Measurements from ENCODE around the gene TULP4.

TULP4 gene

GRCh38 chr6:158312165-158312564 is at the start of gene TULP4:
Gene TULP4, plus strand, starts transcription at chr6:158312465. Its CDS starts 1,552 bp downstream, at chr6:158314017.
- DNase-seq (ENCODE audit: low spot score): no peak

- DNase-seq (ENCODE audit: low spot score): no peak
These were observed 49.5 kb upstream of the TULP4 start for GRCh38 chr6:158262755-158263154.

DNA sequence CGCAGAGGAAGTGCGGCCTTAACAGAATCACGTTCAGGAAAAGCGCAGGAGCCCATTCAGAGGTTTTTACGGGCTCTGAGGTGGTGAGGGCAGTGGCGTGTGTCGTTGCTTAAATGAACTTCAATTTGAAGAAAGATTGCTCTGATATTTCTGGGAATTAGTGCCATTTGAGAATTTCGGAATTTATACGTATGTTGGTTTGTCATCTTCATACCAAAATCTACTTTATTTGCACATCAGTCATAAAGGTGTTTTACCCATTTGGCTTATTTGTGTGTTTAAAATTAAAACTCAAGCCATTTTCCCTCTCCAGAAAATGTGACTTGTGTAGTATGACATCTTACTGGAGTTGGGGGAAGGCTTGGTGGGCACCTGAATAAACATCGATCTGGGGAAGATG is 48.1 kb upstream of the TULP4 start:
- DNase-seq (ENCODE audit: low spot score): no peak

- DNase-seq (ENCODE audit: low spot score): no peak
These were observed 46.1 kb upstream of the TULP4 start for GRCh38 chr6:158266131-158266530.

GRCh38 chr6:158268361-158269147 is 43.7 kb upstream of the TULP4 start:
- DNase-seq (ENCODE audit: low spot score): no peak

GRCh38 chr6:158269657-158270056 is 42.6 kb upstream of the TULP4 start:
- DNase-seq (ENCODE audit: low spot score): no peak

- DNase-seq (ENCODE audit: low spot score): no peak
These were observed 41.7 kb upstream of the TULP4 start for GRCh38 chr6:158270389-158271127.

DNA sequence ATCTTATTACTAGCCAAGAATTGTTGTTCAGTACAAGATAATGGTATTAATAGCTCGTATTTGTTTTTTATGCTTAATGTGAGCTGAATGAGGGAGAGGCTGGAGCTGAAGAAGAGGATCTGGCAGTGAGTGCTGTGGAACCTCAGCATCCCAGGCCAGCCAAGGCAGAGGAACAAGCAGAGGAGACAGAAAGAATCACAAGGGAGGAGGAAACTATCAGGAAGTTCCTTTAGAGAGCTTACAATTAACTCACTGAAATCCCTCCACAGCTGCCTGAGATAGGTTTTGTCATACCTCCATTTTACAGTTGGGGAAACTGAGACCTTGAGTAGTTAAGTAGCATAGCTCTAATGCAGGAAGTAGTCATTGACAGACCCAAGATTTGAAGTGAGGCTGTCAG is 39.9 kb upstream of the TULP4 start:
- no peak for DNase-seq (ENCODE audit: low spot score)

DNA sequence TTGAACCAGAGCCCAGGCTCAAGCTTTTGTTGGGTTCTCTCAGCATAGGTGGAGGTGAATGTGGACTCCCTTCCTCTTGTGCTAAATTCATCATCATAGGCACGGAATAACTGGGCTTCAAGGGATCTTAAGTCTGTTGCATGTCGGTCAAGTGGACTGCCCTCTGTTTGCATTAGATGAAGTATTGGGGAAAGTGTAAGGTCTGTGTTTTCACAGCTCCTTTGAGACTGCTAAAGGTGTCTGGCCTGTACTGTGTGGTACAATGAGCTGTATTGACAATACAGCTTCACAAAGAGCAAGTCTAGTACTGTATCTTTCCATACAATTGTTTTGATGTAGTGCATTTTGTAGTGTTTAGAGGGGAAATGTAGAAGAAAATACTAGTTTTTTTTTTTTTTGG is 34.3 kb upstream of the TULP4 start:
- no peak for DNase-seq (ENCODE audit: low spot score)

- DNase-seq (ENCODE audit: low spot score): no peak
These were observed 32.6 kb upstream of the TULP4 start for GRCh38 chr6:158279615-158280014.

DNA sequence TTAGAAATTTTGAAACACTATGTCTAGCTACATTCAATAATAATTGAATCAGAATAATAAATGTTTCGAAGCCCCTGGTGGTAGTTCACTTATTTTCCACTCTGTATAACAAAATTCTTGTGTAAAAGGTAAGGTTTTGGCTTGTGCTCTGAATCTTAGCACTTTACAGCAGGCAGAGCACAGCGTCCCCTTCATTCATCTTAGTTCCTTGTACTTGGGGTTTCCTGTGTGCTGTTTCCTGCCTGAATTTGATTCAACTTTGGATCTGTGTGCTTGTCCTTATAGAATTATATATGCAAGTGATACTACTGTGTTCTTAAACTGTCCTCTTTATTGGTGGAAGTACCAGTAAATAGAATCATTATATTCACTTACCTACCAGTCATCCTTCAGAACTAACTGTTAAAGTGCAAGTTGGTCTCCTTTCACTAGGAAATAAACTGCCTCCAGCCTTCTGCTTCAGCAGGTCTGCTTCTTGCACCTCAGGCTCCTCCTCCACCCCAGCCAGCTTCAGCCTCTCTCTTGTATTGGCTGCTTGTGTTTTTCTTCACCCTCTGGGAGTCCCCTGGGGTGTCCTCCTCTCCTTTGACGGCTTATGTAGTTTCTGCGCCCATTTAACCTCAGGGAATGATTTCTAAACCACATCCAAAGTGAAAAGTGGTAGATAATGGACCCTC is 28.8 kb upstream of the TULP4 start:
- no peak for DNase-seq (ENCODE audit: low spot score)

DNA sequence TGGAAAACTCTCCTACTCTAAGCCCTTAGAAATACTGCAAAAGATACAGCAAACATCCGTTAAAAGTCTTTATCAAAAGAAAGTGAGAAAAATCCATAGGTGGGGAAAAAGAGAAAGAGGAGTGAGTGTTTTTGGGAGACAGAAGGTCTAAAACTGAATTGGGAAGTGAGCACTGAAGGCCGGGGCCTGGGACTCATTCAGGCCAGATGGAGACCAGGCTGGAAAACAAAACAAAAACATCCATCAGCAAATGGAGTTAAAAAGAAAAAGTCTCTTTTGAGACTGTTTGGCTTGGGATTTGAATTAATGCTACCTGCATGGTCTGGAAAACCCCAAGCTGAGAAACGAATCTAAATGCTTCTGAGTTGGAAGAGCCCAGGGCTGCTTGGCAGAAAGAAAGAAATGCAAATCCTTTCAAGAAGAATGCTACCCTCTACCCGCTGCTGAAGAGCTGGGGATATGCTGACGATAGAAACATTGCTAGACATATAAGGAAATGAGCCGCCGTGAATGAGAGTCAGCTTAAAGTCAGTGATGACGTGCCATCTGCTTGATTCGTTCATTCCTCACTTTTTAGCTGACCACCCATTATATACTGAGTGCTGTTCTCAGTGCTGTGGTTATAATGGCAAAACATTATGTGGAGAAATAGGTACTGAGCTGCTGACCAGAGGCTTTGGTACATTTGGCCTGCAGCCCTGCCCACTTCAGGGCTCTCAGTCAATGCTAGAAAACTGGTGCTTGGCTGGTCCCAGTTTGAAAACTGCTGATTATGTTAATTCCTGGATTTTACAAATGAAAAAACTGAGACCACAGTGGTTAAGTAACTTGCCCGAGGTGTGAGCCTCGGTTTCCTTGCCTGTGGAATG is 28.0 kb upstream of the TULP4 start:
- no peak for DNase-seq (ENCODE audit: low spot score)

- no peak for DNase-seq (ENCODE audit: low spot score)
These were observed 27.2 kb upstream of the TULP4 start for GRCh38 chr6:158284876-158285655.

DNA sequence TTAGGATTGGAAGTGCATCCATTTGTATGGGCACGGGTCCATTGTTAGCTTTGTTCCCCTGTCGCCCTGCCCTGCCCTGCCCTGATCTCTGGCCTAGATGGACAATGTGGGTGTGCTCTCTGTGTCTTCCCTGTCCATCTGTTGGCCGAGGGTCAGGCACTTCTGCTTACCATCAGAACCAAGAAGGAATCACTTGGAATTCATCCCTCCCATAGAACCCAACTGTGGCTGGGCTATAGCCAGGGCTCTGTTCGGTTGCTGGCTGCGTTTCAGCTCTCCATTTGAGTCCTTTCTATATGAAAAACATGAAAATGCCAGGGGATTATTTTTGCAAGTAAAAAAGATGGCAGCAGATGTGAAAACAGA is 26.6 kb upstream of the TULP4 start:
- no peak for DNase-seq (ENCODE audit: low spot score)

DNA sequence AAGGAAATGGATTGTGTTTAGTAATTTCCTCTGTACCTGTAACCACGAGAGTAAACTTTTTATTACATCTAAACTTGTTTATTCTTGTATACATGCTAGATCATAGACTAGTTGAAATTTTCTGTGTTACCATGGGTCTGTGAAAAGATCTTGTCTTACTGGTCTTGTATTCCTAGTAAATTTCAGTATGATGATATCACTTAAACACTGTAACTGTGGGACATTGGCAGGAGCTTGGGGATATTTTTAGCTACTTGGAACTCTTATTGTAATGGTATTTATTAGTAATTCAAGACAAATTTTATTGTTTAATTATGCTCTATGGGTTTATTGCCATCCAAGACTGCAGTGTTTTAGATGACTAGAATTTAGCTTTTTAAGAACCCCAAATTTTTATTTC is 25.9 kb upstream of the TULP4 start:
- DNase-seq (ENCODE audit: low spot score): no peak

DNA sequence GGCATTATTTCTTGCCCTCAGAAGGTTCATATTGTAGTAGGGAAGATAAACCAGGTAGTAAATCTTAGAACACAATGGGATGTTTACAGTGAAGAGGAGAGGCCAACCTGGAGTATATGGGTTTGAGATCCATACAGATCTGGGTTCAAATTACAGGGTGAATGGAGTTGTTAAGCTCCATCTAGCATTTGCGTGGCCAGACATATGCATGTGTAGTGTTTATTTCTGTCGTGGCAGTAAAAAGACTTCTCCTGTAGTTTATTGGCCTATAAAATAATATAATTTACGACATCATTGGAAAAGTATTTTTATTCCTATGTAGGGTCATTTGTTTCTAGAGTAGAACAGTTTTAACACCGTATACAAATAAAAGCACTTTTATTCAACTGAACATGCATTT is 25.2 kb upstream of the TULP4 start:
- DNase-seq (ENCODE audit: low spot score): no peak

- DNase-seq (ENCODE audit: low spot score): no peak
These were observed 22.2 kb upstream of the TULP4 start for GRCh38 chr6:158290040-158290439.

DNA sequence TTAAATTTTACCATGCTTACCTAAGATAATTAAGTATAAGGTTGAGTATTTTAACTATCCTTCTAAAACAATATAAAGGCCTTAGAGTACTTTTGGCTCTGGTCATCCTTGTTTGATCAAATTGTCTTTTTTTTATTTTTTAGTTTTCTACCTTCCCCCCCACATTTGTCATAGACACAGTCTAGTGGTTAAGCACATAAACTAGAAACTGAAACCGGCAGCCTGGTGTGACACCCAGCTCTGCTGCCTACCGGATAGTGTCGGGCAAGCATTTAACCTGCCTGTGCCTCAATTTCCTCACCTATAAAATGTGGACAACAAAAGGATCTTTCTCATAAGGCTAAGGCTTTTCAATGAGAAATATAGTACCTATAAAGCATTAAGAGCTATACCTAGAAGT is 21.6 kb upstream of the TULP4 start:
- DNase-seq (ENCODE audit: low spot score): no peak

GRCh38 chr6:158292016-158292415 is 20.2 kb upstream of the TULP4 start:
- no peak for DNase-seq (ENCODE audit: low spot score)

DNA sequence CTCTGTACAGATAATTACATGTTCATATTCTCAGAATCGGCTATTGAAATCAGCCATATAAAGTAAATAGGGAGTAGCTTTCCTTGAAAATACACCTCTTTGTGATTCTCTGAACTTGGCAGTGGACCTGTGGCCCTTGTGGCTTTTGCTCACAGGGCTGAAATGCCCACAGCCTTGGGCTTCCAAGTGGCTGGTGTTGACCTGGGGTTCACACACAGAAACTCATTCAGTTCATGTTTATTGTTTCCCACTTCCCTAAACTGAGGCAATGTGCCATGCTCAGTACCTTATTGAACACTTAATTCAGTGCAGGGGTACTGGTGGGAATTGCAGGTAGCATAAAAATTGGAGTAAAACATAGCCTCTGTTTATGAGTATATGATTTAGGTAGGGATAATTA is 19.1 kb upstream of the TULP4 start:
- no peak for DNase-seq (ENCODE audit: low spot score)
